IMR-90 (cell line): ENCODE measurements around the gene TSGA10IP. TPM values are rescaled to one million over a fixed set of nuclear protein-coding genes. Genes with fewer than 3 reads are reported as not detected.

ENCODE experiments used
- ATAC-seq: fragments of 200-7000 bp; cut with Tn5 transposase; 2 replicates; pipeline ENCODE4 v1.9.1; 2020; ENCODE audit warnings: low read depth, mild to moderate bottlenecking, moderate library complexity
- BruUV-seq: library from RNA; stranded (reverse); fragments of 400-500 nt; replicated peaks from 2 replicates; lab custom pipeline; 2021; lab: Mats Ljungman, UMichigan
- CTCF ChIA-PET: fragments of 300-600 bp; formaldehyde crosslinking; extraction: SDS; loops from one replicate; lab custom pipeline; 2021; ENCODE audit warnings: antibody characterized with exemption; lab: Yijun Ruan, JAX
- POLR2A ChIA-PET: fragments of 300-600 bp; sonication (Branson Sonifier 250); formaldehyde crosslinking; loops from one replicate; lab custom pipeline; 2022; ENCODE audit warnings: antibody characterized with exemption; ENCODE audit not compliant: unreplicated experiment; lab: Charles Lee
- DNase-seq: peaks from one replicate; pipeline ENCODE4 v3.0.0; 2013
- H2AFZ ChIP-seq: replicated peaks from 2 replicates; pipeline ENCODE3; 2013; ENCODE audit warnings: low read length, mild to moderate bottlenecking; ENCODE audit not compliant: poor library complexity
- H2AK5ac ChIP-seq: 2 replicates; pipeline ENCODE4 v1.6.1; 2013; ENCODE audit warnings: low read depth, low read length, inconsistent platforms
- H2AK9ac ChIP-seq: replicated peaks from 2 replicates; pipeline ENCODE3; 2013; ENCODE audit warnings: mild to moderate bottlenecking, low read depth, low read length, moderate library complexity; ENCODE audit not compliant: poor library complexity
- H2BK120ac ChIP-seq: 2 replicates; pipeline ENCODE4 v1.6.1; 2013; ENCODE audit warnings: low read depth, low read length, inconsistent platforms
- H2BK15ac ChIP-seq: 3 replicates; pipeline ENCODE4 v1.6.1; 2013; ENCODE audit warnings: low read depth, low read length, inconsistent platforms
- H2BK20ac ChIP-seq: 2 replicates; pipeline ENCODE4 v1.6.1; 2013; ENCODE audit warnings: low read depth, mild to moderate bottlenecking, inconsistent platforms, low read length, moderate library complexity
- H2BK5ac ChIP-seq: 2 replicates; pipeline ENCODE4 v1.6.1; 2013; ENCODE audit warnings: mild to moderate bottlenecking, low read depth, low read length, inconsistent platforms; ENCODE audit not compliant: poor library complexity, severe bottlenecking
- H3K14ac ChIP-seq: replicated peaks from 2 replicates; pipeline ENCODE4 v1.6.1; 2013; ENCODE audit warnings: low read depth, low read length, inconsistent platforms
- H3K18ac ChIP-seq: 2 replicates; pipeline ENCODE4 v1.6.1; 2013; ENCODE audit warnings: low read depth, low read length, control low read depth
- H3K23ac ChIP-seq: 2 replicates; pipeline ENCODE4 v1.6.1; 2013; ENCODE audit warnings: low read depth, low read length, inconsistent platforms
- H3K27ac ChIP-seq: 2 replicates; pipeline ENCODE4 v1.5.1; 2013; ENCODE audit warnings: mild to moderate bottlenecking, control low read depth, low read length; ENCODE audit not compliant: insufficient read depth
- H3K27me3 ChIP-seq: 2 replicates; pipeline ENCODE4 v1.6.1; 2013; ENCODE audit warnings: low read length; ENCODE audit not compliant: control insufficient read depth, insufficient read depth
- H3K36me3 ChIP-seq: 2 replicates; pipeline ENCODE4 v1.6.1; 2013; ENCODE audit warnings: low read length, mixed read lengths; ENCODE audit not compliant: control insufficient read depth, insufficient read depth
- H3K4ac ChIP-seq: 2 replicates; pipeline ENCODE4 v1.6.1; 2013; ENCODE audit warnings: low read depth, low read length, inconsistent platforms
- H3K4me1 ChIP-seq: 2 replicates; pipeline ENCODE4 v1.6.1; 2013; ENCODE audit warnings: low read length, mixed read lengths; ENCODE audit not compliant: control insufficient read depth, insufficient read depth
- H3K4me2 ChIP-seq: 2 replicates; pipeline ENCODE4 v1.6.1; 2013; ENCODE audit warnings: low read depth, mild to moderate bottlenecking, control low read depth, low read length, moderate library complexity
- H3K4me3 ChIP-seq: 2 replicates; pipeline ENCODE4 v1.5.1; 2013; ENCODE audit warnings: low read depth, mild to moderate bottlenecking, control low read depth, low read length, moderate library complexity; ENCODE audit not compliant: insufficient read depth
- H3K56ac ChIP-seq: 2 replicates; pipeline ENCODE4 v1.6.1; 2013; ENCODE audit warnings: low read length, inconsistent platforms; ENCODE audit not compliant: insufficient read depth; ENCODE audit errors: extremely low read depth
- H3K79me1 ChIP-seq, 2 experiments: 2 replicates each; pipeline ENCODE4 v1.6.1; 2013; ENCODE audit warnings: low read length in 2 of 2, inconsistent platforms in 1 of 2, low read depth in 1 of 2
- H3K9ac ChIP-seq: 2 replicates; pipeline ENCODE4 v1.6.1; 2013; ENCODE audit warnings: low read depth, low read length, control low read depth
- H3K9me1 ChIP-seq: 2 replicates; pipeline ENCODE4 v1.6.1; 2013; ENCODE audit warnings: low read length, inconsistent platforms; ENCODE audit not compliant: insufficient read depth
- H3K9me3 ChIP-seq: 2 replicates; pipeline ENCODE4 v1.6.1; 2013; ENCODE audit warnings: low read length; ENCODE audit not compliant: control insufficient read depth, insufficient read depth
- H4K20me1 ChIP-seq: 2 replicates; pipeline ENCODE4 v1.6.1; 2013; ENCODE audit warnings: low read length, inconsistent platforms; ENCODE audit not compliant: insufficient read depth
- H4K5ac ChIP-seq: 2 replicates; pipeline ENCODE4 v1.6.1; 2013; ENCODE audit warnings: mild to moderate bottlenecking, low read depth, low read length, control low read depth
- H4K8ac ChIP-seq, 2 experiments: 2 replicates each; pipeline ENCODE4 v1.6.1; 2013; ENCODE audit warnings: low read depth in 2 of 2, low read length in 2 of 2, control low read depth in 1 of 2, inconsistent platforms in 1 of 2
- H4K91ac ChIP-seq: 2 replicates; pipeline ENCODE4 v1.6.1; 2013; ENCODE audit warnings: low read depth, low read length, inconsistent platforms; ENCODE audit not compliant: insufficient read depth
- CHD1 ChIP-seq: IDR thresholded peaks from 2 replicates; pipeline ENCODE4 v1.6.1; 2012; ENCODE audit warnings: low read depth, low read length, improper control_type of control experiment
- CTCF ChIP-seq: conservative IDR thresholded peaks from 2 replicates; pipeline ENCODE4 v1.5.1; 2012; ENCODE audit warnings: mild to moderate bottlenecking, low read depth, low read length, improper control_type of control experiment
- ELK1 ChIP-seq: fragments of 150-350 bp; IDR thresholded peaks from 2 replicates; pipeline ENCODE4 v1.6.1; 2016; ENCODE audit warnings: low read depth, mild to moderate bottlenecking, low read length, moderate library complexity, borderline replicate concordance
- FOS ChIP-seq: fragments of 150-350 bp; IDR thresholded peaks from 2 replicates; pipeline ENCODE4 v1.6.1; 2016; ENCODE audit warnings: low read depth, low read length
- MXI1 ChIP-seq: IDR thresholded peaks from 2 replicates; pipeline ENCODE4 v1.6.1; 2012; ENCODE audit warnings: low read depth, mild to moderate bottlenecking, low read length, moderate library complexity, borderline replicate concordance
- NFE2L2 ChIP-seq: fragments of 150-350 bp; IDR thresholded peaks from 2 replicates; pipeline ENCODE4 v1.6.1; 2016; ENCODE audit warnings: low read depth, mild to moderate bottlenecking, low read length
- RCOR1 ChIP-seq: IDR thresholded peaks from 2 replicates; pipeline ENCODE4 v1.6.1; 2012; ENCODE audit warnings: mild to moderate bottlenecking, low read length, improper control_type of control experiment; ENCODE audit not compliant: insufficient replicate concordance
- RFX5 ChIP-seq: IDR thresholded peaks from 2 replicates; pipeline ENCODE4 v1.8.0; 2012; ENCODE audit warnings: low read depth, mild to moderate bottlenecking, low read length, moderate library complexity
- SMC3 ChIP-seq: fragments of 150-350 bp; IDR thresholded peaks from 2 replicates; pipeline ENCODE4 v1.6.1; 2016; ENCODE audit warnings: low read depth, mild to moderate bottlenecking, antibody characterized with exemption, low read length, moderate library complexity
- WGBS, 2 experiments: methylation state at CpG; one replicate each; pipeline versions ENCODE4 v1.1.5 to v1.1.7; 2013; ENCODE audit warnings: missing lambda C conversion rate in 2 of 2; ENCODE audit not compliant: insufficient read length in 1 of 2; ENCODE audit errors: extremely low coverage in 2 of 2; 5-methylcytosine and 5-hydroxymethylcytosine counted together
- dilution Hi-C: fragments of 300-500 bp; cut with HindIII; formaldehyde crosslinking; loops from one replicate; pipeline ENCODE4 v1.14.3; 2018; ENCODE audit warnings: low sequenced_read_pairs; ENCODE audit not compliant: unreplicated experiment
- in situ Hi-C: fragments of 300-500 bp; cut with MboI; formaldehyde crosslinking; loops from 3 replicates; pipeline ENCODE4 v1.14.3; 2019; ENCODE audit warnings: low sequenced_read_pairs, inconsistent platforms, mixed read lengths
- intact Hi-C: fragments of 100-400 bp; cut with micrococcal nuclease; formaldehyde crosslinking; loops from 2 replicates; pipeline ENCODE4 v1.10.0; 2022
- polyA plus RNA-seq, 3 experiments: library from polyadenylated mRNA; depleted of rRNA; stranded (reverse); fragments of >200 nt; gene quantifications; 2 replicates each; pipeline ENCODE4 v1.2.3, GENCODE V29; 2012; ENCODE audit warnings: low replicate concordance in 1 of 3
- total RNA-seq: library from RNA; depleted of rRNA; stranded (reverse); fragments of >200 nt; gene quantifications from 2 replicates; pipeline ENCODE4 v1.2.3, GENCODE V29; 2012

TSGA10IP gene
- total and polyA plus RNA-seq, 2 of the 4 experiments (the other 2 are of a cell fraction) = 0.21 TPM; not detected in 1

GRCh38 chr11:65964906-65965305 lies 19.6 kb downstream of the TSGA10IP start:
- H3K18ac ChIP-seq = no peak overlapping the region
- no peak overlapping the region for H4K91ac ChIP-seq
- CTCF ChIA-PET = no interaction called here
- H3K9ac ChIP-seq = no peak overlapping the region
- H3K27ac ChIP-seq = no peak overlapping the region
- H3K9me3 ChIP-seq = no peaks in the 10 kb centered on the region
- no peak overlapping the region for H2BK20ac ChIP-seq
- H2BK120ac ChIP-seq = no peak overlapping the region
- peaks cover 8% of the 10 kb centered on the region for H3K4me1 ChIP-seq
- in situ Hi-C loops (loop anchor here (5.0 kb wide), 1 partner anchor 73 kb away; the partner anchor contains the start of gene CCDC85B), intact Hi-C loops (loop anchor here (5.0 kb wide), 1 partner anchor 48 kb away; the partner anchor contains the start of genes C11orf68 and DRAP1), dilution Hi-C loops (no loop called here)
- no peak overlapping the region for H3K23ac ChIP-seq
- H2BK5ac ChIP-seq = no peak overlapping the region
- no peak overlapping the region for H2BK15ac ChIP-seq
- H4K8ac ChIP-seq = no peak overlapping the region
- H3K27me3 ChIP-seq = no peaks in the 10 kb centered on the region
- TF ChIP-seq RCOR1 (no peak), SMC3 (no peak), CTCF (no peak), RFX5 (no peak), CHD1 (no peak), MXI1 (no peak), ELK1 (no peak), FOS (no peak), NFE2L2 (no peak)
- H4K5ac ChIP-seq = no peak overlapping the region
- no peak overlapping the region for H3K56ac ChIP-seq
- WGBS, 2 experiments = 74% methylated on average over 5 of the region's 10 CpGs; no CpG with 5 or more reads in 1 of the 2 experiments
- no peak overlapping the region for H2AFZ ChIP-seq
- H3K4ac ChIP-seq = no peak overlapping the region
- no peak overlapping the region for H3K4me3 ChIP-seq
- ATAC-seq (no peak), DNase-seq (no peak)
- H2AK5ac ChIP-seq = no peak overlapping the region
- H3K4me2 ChIP-seq = no peak overlapping the region
- peaks cover 19 to 64% of the 10 kb centered on the region in 2 experiments for H3K79me1 ChIP-seq
- peaks cover 7% of the 10 kb centered on the region for H4K20me1 ChIP-seq
- H3K36me3 ChIP-seq = peaks cover 53% of the 10 kb centered on the region
- no peak overlapping the region for H2AK9ac ChIP-seq
- no TSS peak for BruUV-seq
- peaks cover 5% of the 10 kb centered on the region; the same call in 1 of the 2 replicates for H3K9me1 ChIP-seq
- no peak overlapping the region for H3K14ac ChIP-seq
- POLR2A ChIA-PET = no interaction called here
